Sciatic nerve (tissue), 2 donors: ENCODE results near the gene TBC1D21. TPM values are rescaled to one million over a fixed set of nuclear protein-coding genes. Genes with fewer than 3 reads are reported as not detected.

Experiments used
- ATAC-seq: fragments of 200-7000 bp; cut with Tn5 transposase; one replicate; pipeline ENCODE4 v1.9.1; 2020; ENCODE audit warnings: mild to moderate bottlenecking, moderate library complexity
- DNase-seq: peaks from one replicate; pipeline ENCODE4 v3.0.0-alpha.2; 2020; ENCODE audit warnings: low spot score
- intact Hi-C: fragments of 100-400 bp; cut with DNase I; formaldehyde crosslinking; loops from one replicate; pipeline ENCODE4 v1.14.2; 2022
- total RNA-seq: library from RNA; stranded (reverse); fragmentation: NEBNext Ultra II Directional; extraction: Animal tissue kit (Norgen Biotek cat#: 25700); gene quantifications from one replicate; pipeline ENCODE4 v1.2.1, GENCODE V29; 2021
- donor health status: DM: no; HTN: no; CAD: no.
- donor health status: DM: no; HTN: no; CAD: no.

TBC1D21 gene
- total RNA-seq, 1 donor from 2014 or later = not detected

DNA sequence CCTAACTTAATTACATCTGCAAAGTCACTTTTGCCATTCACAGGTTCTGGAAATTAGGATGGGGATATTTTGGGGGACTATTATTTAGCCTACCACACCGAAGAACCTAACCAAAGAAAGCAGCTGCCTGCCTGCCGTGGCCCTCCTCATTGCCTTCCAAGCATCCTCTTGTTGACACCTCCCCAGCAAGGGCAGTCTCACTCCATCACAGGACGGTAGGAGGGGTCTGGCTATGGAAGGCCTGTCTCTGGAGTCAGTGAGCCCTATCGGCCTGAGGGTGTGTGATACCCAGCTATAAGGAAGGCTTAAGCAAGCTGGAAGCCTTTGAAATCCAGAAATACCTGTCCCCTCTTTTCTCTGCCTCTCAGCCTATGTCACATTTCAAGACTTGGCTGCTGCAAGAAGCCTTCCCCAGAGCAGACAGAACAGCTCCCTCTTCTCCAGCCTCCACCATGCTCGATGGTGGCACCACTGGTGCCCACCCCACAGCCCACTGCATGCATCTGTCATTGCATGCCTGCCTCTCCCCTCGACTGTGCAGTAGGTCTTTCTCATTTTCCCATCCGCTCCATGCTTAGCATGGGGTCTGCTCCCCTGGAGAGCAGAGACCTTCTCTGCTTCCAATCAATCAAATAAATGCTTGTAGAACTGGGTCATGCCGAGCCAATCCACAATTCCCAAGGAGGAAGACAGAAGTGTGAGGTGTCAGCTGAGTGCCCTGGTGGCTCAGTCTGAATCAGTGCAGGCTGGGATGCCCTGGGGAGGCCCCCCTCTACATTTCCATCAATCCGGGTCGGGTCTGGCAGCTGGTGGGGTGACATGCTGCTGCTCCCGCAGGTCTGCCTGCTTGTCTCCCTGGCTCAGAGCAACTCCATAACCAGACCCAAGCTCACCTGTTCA lies 29.0 kb downstream of the TBC1D21 start:
- intact Hi-C loops = no loop called here
- DNase-seq = no peak
- ATAC-seq = no peak

DNA sequence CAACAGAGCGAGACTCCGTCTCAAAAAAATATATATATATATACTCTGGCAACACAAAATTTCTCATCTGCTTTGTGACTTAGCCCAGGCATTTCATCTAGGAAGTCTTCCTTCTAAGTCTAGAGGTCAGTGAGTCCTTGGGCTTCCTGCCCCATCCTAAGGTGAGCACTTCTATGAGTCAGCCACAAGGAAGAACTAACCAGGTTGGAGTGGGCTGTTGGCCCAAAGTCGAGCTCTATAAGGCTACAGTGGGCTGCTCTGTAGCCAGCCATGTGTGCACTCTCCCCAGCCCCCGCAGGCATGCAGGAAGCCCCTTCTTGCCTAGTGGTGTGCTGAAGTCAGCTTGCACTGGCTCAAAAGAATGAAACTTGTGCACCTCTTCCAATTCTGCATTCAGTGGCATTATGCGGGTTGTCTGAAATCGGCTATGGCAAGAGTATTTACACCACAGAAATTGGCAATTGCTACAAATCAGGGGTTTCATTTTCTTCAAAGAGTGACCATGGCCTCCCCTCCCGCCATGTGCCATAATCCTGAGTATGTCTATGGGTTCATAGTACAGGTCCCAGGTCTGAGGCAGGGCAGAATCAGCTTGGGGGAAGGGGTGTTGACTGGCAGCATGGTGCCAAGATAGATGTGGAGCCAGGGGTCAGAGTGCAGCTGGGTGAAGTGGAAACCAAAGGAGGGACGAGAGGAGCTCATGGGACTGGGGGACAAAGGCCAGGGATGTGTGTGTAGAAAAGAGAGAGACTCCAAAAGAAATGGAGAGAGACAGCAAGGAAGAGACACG lies 30.9 kb downstream of the TBC1D21 start:
- ATAC-seq (no peak), DNase-seq (no peak)
- intact Hi-C loops = no loop called here

DNA sequence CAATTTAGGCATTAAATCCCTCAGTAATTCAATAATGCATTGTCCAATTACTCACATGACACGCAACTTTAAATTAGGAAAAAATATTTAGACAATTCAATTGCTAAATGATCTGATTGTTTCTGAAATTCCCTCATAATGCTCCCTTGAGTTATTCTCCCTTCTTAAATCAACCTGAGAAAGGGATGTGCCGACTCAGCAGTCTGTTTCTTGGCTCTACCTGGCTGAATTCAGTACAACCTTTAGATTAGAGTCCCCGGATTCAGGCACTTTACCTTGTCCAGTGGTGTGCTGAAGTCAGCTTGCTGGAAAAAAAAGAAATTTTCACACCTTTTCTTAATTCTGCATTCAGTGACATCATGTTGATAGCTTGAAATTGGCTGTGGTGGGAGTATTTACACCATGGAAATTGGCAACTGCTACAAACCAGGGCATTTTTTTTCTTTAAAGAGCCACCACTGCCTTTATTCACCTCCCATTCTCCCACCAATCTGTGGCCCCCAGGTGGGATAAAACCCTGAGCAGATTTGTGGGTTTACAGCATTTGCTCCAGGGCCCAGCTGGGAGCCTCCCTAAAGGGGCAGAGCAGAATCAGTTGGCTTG lies 32.0 kb downstream of the TBC1D21 start:
- intact Hi-C loops = no loop called here

DNA sequence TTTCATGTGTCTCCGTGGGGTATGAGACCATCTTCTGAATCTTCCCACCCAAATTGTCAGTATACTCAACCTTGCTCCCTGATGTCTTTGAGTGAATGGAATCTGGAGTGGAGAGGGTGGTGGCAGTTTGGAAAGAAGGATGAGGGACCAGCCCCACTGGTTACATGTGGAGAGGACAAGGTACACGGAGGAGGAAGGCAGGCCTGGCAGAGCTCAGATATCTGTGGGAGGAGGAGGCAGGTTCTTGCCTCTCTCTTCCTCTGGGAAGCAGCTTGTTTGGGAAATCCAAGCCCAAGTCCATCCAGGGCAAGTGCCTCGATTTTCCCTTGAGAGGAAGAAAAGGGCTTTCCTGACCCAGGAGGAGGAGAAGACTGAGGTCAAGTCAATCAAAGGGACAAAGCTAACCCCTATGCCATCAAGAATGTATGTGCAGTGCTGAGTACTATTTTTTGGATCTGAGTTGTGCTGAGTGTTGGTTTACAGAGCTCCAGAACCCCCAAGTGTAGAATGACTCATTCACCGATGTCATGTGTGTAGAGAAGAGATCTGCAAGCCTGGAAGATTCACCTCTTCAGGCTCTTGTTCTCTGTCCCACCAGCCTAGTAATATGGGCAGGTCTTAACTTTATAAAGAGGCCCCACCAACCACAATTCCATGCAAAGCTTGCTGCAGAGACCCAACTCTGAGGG lies 33.1 kb downstream of the TBC1D21 start:
- ATAC-seq = no peak
- no peak for DNase-seq
- intact Hi-C loops = no loop called here

More for the DNA sequence above, 32.0 kb downstream of the TBC1D21 start:
- ATAC-seq = no peak
- DNase-seq = no peak

DNA sequence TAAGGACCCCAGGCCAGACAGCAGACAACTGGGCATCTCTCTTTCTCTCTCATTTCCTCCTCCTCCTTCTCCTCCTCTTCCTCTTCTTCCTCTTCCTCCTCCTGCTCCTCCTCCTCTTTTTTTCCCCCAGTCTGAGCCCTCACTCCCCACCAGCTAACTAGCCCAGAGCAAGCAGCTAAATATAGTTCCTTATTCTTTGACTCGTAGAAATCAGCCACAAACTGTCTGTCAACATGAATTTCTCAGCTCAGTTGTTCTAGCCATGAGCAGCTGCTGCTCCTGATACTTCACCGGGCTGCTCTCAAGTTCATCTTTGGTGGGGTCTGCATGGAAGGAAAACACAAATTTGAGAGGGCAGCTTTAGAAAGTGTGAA lies 33.7 kb downstream of the TBC1D21 start:
- DNase-seq (no peak), ATAC-seq (no peak)
- intact Hi-C loops = no loop called here

DNA sequence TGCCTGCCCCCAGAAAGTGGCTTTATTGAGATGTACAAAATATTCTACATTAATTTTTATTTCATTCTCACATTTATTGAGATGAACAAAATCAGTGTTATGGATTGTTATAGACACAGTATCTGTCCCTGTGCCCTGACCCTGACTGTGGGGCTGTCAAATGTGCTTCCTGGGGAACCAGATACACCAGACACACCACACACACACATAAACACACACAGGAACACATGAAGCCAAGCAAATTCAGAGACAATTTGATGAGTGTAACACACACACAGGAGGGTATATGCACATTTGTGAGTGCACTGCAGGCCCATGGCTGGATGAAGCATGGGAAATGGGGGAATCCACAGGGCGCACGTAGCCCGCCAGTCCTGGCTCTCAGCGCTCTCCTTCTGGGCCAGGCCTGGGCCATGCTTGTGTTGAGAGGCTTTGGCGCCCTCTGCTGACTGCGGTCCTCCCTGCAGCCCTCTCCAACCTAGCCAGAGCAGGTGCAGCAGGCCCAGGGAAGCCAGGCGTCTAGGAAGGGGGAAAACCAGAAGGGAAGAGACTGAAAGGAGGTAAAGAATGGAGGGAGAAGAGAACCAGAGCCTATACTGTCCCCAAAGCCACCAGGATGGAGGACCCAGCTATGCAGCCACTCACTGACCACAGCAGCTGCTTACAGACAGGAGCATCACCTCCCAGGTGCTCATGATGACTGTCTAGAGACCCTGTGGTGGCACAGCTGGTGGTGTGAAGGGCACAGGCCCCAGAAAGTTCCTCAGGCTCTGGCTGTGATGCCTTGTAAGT lies 34.9 kb downstream of the TBC1D21 start:
- DNase-seq (peak; percentile 89), ATAC-seq (peak; percentile 95)
- intact Hi-C loops = no loop called here

DNA sequence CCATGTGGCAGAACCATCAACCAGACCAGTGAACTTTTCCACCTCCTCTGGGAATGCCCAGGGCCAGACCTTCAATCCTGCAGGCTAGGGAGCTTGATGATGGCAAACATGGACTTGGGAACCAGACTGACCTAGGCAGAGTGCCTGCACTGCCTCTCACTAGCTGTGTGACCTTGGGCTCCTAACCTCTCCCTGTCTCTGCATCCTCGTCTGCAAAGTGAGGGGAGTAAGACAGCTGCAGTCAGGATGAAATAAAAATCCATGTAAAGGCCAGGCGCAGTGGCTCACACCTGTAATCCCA lies 35.4 kb downstream of the TBC1D21 start:
- peak; percentile 31 for ATAC-seq
- intact Hi-C loops = no loop called here
- no peak for DNase-seq

DNA sequence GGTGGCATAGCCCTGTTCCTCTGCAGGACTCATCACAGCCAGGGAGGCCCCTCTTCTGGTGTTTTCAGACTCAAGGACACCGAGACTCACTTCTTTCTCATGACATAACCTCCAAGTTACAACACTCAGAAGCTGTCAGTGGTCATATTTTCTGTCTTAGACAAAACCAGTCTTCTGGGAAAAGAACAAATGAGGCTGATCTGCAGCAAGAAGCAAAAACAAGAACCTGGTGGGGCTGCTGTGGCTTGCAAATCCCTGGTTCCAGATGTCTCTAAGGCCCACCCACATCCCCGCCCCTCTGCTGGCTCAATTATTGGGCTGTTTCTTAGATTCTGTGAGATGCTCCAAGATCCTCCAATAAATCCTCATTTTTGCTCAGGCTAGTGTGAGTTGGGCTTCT lies 36.3 kb downstream of the TBC1D21 start:
- intact Hi-C loops = no loop called here
- ATAC-seq = no peak
- no peak for DNase-seq

DNA sequence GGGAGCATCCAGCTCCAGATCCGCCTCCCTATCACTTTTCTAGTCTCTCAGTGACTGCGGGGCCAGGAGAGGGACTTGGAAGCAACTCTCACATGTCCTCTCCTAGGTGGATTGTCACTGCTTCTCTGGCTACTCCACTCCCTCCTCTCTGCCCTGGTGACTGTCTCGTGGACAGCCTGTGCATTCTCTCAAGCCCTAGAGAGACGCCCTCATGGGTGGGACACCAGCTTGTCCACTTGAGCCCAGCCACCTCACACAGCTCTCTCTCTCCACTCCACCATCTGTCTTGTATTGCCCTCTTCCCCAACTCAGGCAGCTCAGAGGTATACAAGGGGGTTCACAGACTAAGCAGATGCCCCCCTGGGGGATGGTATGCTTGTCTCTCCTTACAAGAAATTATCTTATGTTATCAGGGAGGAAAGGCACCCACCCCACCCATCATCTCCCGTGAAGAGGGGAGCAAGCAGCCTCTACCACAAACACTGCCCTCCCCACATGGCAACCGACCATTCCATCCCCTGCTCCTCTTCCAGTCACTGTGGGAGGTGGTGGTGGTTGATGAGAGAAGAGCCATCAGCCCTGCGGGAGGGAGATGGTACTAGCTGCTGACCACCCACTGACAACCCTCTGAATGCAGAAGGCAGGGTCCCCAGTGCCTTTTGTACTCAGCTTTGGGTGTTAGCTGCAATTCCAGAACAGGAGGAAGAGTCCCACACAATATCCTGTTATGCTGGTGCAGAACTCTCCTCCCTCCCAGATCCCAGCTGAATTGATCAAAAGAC lies 37.3 kb downstream of the TBC1D21 start:
- no peak for DNase-seq
- ATAC-seq = no peak
- intact Hi-C loops = no loop called here

DNA sequence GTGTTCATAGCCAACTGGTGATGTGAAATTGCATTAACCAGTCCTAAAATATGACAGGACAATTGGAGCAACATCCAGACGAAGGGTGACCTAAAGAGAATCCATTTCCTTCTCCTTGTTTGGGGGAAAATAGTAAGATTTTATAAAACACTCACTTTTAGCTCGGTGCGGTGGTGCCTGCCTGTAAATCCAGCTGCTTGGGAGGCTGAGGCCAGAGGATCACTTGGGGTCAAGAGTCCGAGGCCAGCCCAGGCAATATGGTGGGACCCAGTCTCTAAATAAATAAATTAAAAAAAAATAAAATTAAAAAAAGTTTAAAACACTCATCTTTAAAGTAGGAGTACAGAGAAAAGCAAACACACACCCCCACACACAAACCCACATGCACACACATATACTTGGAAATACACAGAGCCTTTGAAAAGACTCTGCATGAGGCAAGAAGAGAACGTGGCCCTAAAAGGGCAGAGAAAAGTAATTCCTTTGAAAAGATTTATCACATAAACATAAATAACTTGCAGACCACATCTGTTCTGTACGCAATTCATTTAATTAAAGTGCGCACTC lies 38.7 kb downstream of the TBC1D21 start:
- ATAC-seq (no peak), DNase-seq (no peak)
- intact Hi-C loops = no loop called here

DNA sequence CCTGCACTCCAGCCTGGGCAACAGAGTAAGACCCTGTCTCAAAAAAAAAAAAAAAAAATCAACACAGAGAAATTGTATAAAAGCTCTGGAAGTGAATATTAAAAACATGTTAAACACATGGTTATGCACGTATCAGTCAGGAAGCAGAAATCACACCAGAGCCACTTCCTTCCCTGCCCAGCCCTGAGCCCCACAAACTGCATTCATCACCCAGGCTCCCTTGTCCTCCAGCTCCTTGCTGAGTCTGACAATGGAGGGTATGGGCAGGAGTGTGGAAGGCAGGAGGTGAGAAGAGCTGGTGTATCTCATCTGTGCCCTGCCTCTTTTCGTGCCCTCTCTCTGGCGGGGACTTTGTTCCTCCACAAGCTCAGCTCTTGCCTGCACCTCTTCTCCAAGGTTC lies 40.8 kb downstream of the TBC1D21 start:
- no peak for ATAC-seq
- intact Hi-C loops = no loop called here
- no peak for DNase-seq

DNA sequence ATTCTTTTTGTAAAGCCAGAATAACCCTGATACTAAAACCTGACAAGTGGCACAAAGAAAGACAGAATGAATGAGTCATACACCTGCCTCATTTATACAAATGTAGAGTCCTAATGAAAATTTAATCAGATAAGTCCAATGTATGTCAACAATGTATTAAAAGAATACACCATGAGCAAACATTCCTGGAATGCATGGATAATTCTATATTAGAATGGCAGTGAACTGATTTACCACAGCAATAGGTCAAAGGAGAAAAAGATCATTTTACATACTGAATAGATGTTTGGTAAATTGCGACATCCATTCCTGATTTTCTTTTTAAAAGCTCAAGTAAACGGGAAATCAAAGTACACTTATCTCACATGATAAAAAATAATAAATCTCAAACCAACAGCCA lies 41.7 kb downstream of the TBC1D21 start:
- ATAC-seq (no peak), DNase-seq (no peak)
- intact Hi-C loops = no loop called here

DNA sequence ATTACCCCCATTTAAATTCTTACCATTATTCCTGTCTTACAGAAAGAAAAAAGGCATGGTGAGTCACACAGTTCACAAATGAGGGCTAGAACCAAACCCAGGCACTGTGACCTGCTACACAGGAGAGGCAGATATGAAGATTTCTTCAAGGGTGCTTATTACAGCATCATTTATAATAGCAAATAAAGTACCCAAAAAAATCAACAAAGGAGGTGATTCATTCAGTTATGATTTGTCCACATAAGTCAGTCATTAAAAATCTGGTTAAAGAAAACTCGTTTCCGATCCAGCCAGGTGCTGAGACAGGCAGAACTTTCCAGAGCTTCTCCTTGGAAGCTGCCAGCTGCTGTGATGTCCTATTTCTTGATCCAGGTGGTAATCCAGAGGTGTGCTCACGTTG lies 45.4 kb downstream of the TBC1D21 start:
- intact Hi-C loops = no loop called here
- DNase-seq (no peak), ATAC-seq (no peak)

DNA sequence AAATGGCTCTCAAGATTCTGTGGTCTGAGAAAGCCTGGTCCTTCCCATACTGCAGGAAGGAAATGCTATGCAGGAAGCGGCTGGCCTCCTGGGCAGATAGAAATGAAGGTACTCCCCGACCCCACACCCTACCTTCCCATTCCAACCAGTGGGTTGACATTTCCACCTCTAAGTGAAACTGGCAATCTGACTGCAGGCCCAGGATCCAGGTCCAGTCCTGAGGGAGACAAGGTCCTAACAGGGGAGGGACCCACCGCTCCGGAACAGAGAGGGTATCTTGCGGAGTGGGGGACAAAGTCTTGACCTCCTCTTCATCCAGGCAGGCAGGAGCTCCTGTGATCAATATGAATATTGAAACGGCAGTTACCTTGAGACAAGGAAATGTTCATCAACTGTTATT lies 46.3 kb downstream of the TBC1D21 start:
- no peak for DNase-seq
- intact Hi-C loops = no loop called here
- no peak for ATAC-seq

DNA sequence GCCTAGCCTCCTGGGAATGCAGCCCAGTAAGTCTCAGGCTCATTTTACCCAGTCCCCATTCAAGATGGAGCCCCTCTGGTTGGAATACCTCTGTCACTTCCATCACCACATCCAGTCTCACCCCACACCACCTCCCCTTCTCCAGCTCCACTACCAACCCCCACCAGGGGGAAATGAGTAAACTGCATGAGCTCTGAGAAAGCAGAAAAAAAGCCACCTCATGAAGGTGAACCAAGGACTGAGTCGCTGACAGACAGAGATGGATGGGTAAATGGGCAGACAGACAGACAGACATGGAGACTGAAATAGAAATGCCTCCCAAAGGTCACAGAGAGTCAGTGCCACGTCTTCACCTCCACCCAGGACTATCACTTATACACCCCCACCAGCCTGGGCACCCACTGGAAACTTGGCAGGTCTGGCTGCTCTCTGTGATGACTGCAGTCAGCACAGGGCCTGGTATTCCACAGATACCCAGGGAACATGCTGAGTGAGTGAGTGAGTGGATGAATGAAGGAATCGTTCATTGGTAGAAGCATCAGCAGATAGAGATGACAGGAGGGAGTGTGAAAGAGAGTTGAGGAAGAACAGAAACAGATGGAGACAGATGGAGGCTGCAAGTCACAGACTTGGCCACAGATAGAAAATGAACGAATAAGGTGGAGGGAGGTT lies 48.0 kb downstream of the TBC1D21 start:
- intact Hi-C loops = no loop called here
- no peak for ATAC-seq
- DNase-seq = no peak

DNA sequence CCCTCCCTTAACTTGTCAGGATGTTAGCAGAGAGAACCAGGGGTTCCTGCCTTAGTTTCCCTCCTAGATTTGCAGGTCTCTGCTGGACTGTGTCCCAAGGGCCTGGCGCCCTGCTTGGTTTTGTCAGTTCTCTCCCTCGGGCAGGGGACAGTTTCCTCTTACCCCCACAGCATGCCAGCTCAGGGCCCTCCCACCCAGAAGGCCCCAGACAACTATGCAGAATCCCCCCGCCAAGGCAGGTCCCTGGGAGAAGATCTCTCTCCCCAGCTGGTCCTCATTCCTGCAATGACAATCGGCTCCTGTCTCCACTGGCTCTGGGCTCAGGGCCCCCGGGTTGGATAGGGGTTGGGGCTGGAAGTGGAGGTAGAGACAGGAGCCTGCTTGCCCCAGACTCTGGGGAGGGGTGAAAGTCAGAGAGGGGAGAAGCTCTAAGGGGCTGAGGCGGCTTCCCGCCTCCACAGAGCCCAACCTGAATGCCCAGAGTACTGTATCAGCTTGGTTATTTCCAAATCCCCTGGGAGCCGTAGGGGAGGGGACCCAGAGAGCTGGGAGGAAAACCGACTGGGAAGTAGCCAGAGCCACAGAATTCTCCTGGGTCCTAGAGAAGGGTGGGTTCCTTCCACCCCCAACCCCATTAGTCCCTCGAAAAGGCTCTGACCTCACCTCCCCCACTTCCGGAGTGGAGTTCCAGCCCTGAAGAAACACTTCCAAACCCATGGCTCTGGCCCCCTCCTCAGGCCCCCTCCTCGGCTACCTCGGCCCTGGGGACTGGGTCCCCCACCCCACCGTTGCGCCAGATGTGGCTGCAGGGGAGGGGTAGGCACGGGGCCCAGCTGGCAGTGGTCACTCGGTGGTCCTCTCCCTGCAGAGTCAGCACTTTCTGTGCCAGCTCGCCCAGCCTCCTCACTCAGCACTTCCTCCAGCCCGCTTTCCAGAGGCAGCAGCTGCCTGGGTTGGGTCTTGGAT lies 49.1 kb downstream of the TBC1D21 start:
- DNase-seq (no peak), ATAC-seq (no peak)
- intact Hi-C loops = no loop called here
